Fibroblast of lung (primary cell): ENCODE results near the gene HOXC9.

ENCODE experiments used
- CTCF ChIP-seq, 2 donors: IDR thresholded peaks in 1 of 2; conservative IDR thresholded peaks in 1 of 2; 1 replicate in 1 of 2; 2 replicates in 1 of 2; pipeline ENCODE4 v1.5.1; 2011 to 2012; ENCODE audit warnings: low read length in 2 of 2, control low read depth in 1 of 2, inconsistent platforms in 1 of 2, low read depth in 1 of 2, mild to moderate bottlenecking in 1 of 2
- EZH2 ChIP-seq: IDR thresholded peaks from 2 replicates; pipeline ENCODE4 v1.5.1; 2012; ENCODE audit warnings: low read length, control low read depth, mild to moderate bottlenecking; ENCODE audit errors: missing control alignments

- no peak for TF ChIP-seq CTCF (conservative IDR thresholded peaks at IDR 0.05 in 1 of 2, IDR thresholded peaks at IDR 0.05 in 1 of 2; ENCODE audit: low read depth in 1 of 2, low read length in 2 of 2)
- peak; percentile 88 for TF ChIP-seq EZH2
Observed at GRCh38 chr12:53974084-53975063, 25.6 kb upstream of the HOXC9 start, which contains the start of gene HOTAIR.
